HEK293T (cell line): ENCODE results near the gene PABPC1L2A.
"Not testable (repeated sequence)": the region's sequence is repeated elsewhere in the genome, so short reads cannot be mapped to it uniquely, and the experiment has no call there.

Source experiments
- ARNT ChIP-seq: fragments of 450-650 bp; IDR thresholded peaks from 2 replicates; pipeline ENCODE4 v1.6.1; 2017; ENCODE audit warnings: mild to moderate bottlenecking
- ELF4 ChIP-seq: fragments of 450-650 bp; IDR thresholded peaks from 2 replicates; pipeline ENCODE4 v1.6.1; 2017; ENCODE audit warnings: antibody characterized with exemption
- FOXM1 ChIP-seq: fragments of 450-650 bp; IDR thresholded peaks from 2 replicates; pipeline ENCODE4 v1.6.1; 2017; ENCODE audit warnings: mild to moderate bottlenecking, borderline replicate concordance
- SUZ12 ChIP-seq: fragments of 450-650 bp; IDR thresholded peaks from 2 replicates; pipeline ENCODE4 v1.6.1; 2016; ENCODE audit warnings: mild to moderate bottlenecking

DNA sequence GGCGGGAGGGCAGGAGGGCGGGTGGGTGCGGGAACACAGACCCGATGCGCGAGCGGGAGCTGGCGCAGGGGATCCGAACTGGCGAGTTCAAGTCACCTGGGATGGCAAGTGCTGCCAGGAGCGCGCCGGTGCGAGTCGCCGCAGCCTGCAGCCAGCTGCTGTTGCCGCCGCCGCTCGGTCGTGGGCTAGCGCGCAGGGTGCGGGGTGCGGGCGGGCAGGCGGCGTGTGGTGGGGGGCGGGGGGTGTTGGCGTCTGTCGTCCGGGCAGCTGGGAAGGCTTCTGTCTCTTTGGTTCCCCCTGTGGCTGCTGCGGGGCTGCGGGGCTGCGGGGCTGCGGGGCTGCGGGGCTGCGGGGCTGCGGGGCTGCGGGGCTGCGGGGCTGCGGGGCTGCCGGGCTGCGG, 572 bp upstream of the PABPC1L2A start:
- not testable (repeated sequence) for TF ChIP-seq ELF4, ARNT, FOXM1, SUZ12
